GM19193 (cell line): ENCODE data around the gene NTN3.

Experiments used
- POLR2A ChIP-seq: IDR thresholded peaks from 4 replicates; pipeline ENCODE4 v1.6.1; 2011; ENCODE audit not compliant: insufficient read depth, insufficient read length; ENCODE audit errors: extremely low read depth

NTN3 gene

GRCh38 chr16:2437032-2437790 is 33.9 kb upstream of the NTN3 start:
- TF ChIP-seq POLR2A: no peak

GRCh38 chr16:2438121-2438520 is 33.0 kb upstream of the NTN3 start:
- no peak for TF ChIP-seq POLR2A

GRCh38 chr16:2439598-2439997 is 31.5 kb upstream of the NTN3 start:
- TF ChIP-seq POLR2A: no peak

- no peak for TF ChIP-seq POLR2A
These were observed 27.5 kb upstream of the NTN3 start for GRCh38 chr16:2443555-2443954.

GRCh38 chr16:2447920-2448583 is 23.0 kb upstream of the NTN3 start:
- no peak for TF ChIP-seq POLR2A

GRCh38 chr16:2449118-2449517 is 22.0 kb upstream of the NTN3 start:
- TF ChIP-seq POLR2A: no peak

GRCh38 chr16:2450535-2450934 is 20.6 kb upstream of the NTN3 start:
- no peak for TF ChIP-seq POLR2A

GRCh38 chr16:2450975-2451381 is 20.1 kb upstream of the NTN3 start:
- TF ChIP-seq POLR2A: no peak

GRCh38 chr16:2451851-2452320 is 19.2 kb upstream of the NTN3 start:
- no peak for TF ChIP-seq POLR2A

GRCh38 chr16:2452650-2453049 is 18.4 kb upstream of the NTN3 start:
- TF ChIP-seq POLR2A: no peak

GRCh38 chr16:2455081-2455845 is 15.8 kb upstream of the NTN3 start:
- TF ChIP-seq POLR2A: no peak

- no peak for TF ChIP-seq POLR2A
These were observed 14.4 kb upstream of the NTN3 start for GRCh38 chr16:2456551-2457153.

GRCh38 chr16:2457267-2457666 is 13.8 kb upstream of the NTN3 start:
- no peak for TF ChIP-seq POLR2A

GRCh38 chr16:2457946-2458345 is 13.2 kb upstream of the NTN3 start:
- no peak for TF ChIP-seq POLR2A
